GM19455 (cell line): Measurements from ENCODE around the gene PNPLA7.

Experiments
- ATAC-seq: cut with Tn5 transposase; IDR thresholded peaks from one replicate; pipeline ENCODE4 v1.9.1; 2021; ENCODE audit not compliant: unreplicated experiment

PNPLA7 gene

GRCh38 chr9:137462986-137463930 is 86.9 kb downstream of the PNPLA7 start:
- no peak for ATAC-seq

GRCh38 chr9:137462396-137462985 is 87.7 kb downstream of the PNPLA7 start:
- no peak for ATAC-seq

- no peak for ATAC-seq
Measured at GRCh38 chr9:137461663-137462395, 88.4 kb downstream of the PNPLA7 start.

GRCh38 chr9:137461316-137461662 is 88.9 kb downstream of the PNPLA7 start:
- no peak for ATAC-seq

DNA sequence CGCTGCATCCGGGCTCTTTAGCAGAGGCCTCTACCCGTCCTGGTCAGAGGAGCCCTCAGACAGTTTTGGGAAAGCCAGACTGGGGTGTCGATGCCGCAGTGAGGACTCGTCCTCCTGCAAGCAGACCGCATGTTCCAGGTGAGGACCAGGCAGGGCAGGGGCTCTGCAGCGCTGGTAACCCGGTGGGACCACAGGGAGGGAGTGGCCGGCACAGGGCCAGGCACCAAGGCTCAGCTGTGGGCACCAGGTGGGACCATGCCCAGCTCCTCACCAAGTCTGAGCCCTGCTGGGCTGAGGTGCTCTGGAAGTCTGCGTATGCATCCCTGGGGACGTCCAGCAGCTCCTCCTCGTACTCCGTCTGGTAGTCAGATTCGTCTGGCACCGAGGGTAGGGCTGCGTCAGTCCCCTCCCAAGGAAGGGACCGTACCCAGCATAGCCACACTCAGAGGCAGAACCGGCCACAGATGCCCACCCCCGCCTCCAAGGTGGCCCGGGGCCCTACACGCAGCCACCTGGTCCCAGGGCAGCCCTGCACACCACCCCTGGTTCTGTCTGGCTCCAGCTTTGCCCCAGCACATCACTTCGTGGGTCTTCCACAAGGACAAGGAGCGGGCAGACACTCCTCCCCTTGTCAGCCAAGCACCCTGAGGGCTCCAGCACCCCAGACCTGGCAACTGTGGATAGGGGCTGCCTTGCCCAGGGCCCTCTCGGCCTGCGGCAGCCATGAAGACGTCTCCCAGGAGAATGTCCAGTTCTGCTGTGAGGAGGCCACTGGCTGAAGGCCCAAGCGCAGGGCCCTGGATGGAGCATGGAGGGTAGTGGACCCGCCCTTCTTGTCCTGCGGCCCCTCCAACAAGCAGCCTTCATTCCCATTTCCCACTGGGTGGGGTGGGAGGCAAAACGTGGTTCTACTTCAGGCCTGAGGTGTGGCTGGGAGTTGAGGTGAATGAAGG is 89.6 kb downstream of the PNPLA7 start:
- ATAC-seq, result no peak

DNA sequence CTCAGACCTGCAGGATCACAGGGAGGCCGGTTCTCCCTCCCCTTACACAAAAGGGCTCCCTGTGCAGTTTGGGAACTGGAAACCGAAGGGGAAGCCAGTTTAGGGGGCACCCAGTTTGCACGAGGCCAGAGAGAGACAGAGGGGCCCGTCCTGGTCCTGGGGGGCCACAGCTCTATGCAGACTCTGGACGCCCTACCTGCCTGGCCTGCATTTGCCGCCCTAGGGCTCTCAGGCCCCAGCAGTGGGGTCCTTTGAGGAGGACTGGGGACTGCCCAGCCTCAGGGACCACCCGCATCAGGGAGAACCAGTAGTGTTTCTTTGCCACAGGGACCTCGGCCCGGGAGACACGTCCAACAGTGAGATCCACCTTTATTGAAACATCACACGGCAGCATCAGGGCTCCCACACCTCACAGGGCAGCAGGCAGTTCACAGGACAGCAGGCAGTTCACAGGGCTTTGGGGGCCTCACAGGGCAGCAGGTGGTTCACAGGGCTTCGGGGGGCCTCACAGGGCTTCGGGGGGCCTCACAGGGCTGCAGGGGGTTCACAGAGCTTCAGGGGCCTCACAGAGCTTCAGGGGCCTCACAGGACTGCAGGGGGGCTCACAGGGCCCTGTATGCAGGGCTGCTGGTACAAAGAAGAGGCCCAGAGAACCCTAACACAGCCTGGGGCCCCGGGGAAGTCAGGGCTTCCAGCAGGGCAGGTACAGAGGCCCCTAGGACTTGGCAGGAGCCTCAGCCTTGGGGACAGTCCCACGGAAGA is 90.4 kb downstream of the PNPLA7 start:
- no peak for ATAC-seq

GRCh38 chr9:137459152-137459600 is 91.0 kb downstream of the PNPLA7 start, which contains the start of gene NSMF:
Gene NSMF, minus strand, starts transcription at chr9:137459334. Its CDS starts 232 bp downstream, at chr9:137459102.
- ATAC-seq, result peak; percentile 63

DNA sequence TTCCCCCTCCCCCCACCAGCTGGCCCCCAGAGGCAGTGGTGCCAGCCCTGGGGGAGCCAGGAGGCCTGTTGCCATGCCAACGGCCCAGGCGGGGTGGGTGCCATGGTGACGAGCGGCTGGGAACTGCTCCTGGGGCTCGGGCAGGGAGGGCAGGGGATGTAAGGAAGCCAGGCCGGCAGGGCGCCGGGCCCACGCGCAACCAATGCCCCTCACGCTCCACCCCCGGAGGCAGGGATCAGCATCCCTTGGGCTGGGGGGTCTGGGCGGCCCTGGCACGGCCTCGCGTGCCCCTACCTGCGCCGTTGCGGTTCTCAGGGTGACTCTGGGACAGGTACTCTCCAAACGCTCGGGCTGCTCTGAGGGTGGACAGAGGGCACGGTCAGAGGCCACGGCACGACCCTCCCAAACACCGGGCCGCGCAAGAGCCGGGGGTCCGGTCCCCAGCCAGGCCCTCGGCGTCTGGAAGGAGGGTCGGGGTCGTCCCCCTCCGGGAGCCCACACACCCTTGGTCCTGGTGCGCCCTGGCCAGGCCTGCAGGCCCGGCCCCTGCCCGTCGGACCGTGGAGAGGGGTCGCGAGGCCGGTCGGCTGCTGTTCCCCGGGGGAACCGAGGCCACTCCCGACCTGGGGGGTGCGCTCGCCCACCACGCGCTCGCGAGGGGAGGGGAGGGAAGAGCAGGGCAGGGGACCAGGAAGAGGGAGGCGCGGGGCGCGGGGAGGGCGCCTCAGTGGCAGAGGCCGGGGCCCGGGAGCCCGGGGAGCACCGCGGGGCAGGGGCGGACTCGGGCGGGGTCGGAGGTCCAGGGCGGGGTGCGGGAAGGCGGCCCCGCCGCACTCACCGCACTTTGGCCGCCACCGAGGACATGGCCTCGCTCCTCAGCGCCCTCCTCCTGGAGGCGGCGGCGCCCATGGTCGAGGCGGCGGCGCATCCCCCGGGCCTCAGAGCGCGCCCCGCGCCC is 91.7 kb downstream of the PNPLA7 start:
- ATAC-seq, result peak; percentile 22

DNA sequence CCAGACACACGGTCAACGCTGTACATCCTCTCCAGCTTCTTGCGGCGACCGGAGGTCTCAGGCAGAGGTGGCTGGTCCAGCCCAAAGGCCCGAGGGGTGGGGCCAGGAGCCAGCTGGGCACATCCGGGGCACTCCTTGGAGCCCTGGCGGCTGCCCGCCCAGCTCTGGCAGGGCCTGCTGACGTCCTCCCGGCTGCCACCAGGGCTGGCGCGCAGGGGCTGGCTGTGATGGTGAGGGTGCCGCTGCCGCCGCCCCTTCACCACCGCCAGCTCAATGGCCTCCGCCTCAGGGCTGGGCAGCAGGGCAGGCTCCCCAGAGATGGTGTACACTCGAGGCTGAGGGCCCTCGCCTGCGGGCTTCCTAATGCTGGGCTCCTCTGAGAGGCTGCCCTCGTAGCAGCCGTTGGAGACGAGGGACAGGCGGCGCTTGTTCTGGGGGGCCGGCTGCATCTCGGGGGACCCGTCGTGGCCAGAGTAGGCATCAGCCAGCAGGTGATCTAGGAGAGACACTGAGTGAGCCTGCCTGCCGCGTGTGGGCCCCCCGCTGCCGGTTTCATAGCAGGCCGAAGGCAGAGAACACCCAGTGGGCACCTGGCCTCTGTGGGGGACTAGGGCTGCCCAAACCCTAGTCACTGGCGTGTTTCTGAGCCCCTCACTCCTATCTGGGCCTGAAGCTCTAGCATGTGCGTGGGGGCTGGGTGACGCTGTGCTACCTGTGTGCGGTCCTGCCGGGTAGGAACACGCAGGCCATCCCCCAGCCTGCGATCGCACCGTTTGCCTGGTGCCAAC is 92.6 kb downstream of the PNPLA7 start:
- ATAC-seq, result no peak

DNA sequence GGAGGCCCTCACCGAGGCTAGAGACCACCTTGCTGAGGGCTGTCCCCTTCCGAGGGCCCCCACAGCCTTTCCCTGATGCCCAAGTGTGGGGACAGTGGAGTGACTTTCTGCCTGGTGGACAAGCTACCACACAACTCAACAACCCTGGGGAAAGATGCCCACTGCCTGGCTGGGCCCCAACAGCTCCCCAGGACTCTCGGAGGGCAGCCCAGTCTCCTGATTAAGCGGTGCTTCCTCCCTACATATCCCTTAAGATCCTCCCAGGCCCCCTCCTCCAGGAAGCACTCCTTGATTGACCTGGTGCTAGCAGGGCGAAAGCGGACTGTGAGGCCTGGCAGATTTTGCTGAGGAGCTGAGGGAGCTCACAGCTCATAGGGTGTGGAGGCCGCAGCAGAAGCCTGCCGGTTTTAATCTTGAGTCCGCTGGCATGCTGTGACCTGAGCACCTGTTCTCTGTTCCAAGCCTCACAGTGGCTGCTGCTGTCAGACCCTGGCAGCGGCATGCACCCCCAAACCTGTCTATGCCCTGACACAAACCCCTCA is 93.3 kb downstream of the PNPLA7 start:
- ATAC-seq, result no peak

DNA sequence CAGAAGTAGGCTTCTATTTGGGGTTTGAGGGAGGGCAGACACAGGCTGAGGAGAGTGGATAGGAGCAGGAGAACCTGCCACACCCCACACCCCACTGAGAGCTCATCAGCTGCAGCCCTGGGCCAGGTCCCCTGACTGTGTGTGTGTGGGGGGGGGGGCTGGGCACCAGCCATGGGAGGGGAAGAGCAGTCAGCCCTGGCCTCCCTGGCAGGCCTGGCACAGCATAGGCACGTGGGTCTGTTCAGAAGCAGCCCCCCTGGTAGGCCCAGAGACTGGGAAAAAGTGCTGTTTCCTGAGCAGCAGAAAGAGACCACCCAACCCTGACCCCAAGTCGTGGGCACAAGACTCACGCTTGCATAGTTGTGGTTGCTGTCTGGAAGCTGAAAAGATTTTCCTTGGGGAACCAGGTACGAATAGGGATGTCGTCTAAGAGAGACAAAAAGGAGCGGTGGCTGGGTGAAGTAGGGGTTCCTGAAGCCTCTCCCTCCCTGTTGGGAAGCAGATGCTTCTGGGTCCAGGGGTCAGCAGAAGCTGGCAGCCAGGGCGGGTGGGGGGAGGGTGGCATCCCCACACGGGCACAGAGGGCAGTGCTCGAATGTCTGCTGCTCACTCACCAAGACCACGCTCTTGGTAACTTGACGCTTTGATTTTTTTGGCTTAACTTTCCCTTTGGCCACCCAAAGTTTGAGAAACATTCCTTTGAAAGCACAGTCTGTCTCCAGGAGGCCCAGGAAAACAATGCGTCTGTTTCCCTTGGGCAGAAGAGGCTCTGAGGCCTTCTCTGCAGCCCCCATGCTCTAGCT is 93.9 kb downstream of the PNPLA7 start:
- no peak for ATAC-seq

- no peak for ATAC-seq
Measured at GRCh38 chr9:137455359-137455991, 94.7 kb downstream of the PNPLA7 start.

- no peak for ATAC-seq
Measured at GRCh38 chr9:137454597-137455358, 95.4 kb downstream of the PNPLA7 start.

DNA sequence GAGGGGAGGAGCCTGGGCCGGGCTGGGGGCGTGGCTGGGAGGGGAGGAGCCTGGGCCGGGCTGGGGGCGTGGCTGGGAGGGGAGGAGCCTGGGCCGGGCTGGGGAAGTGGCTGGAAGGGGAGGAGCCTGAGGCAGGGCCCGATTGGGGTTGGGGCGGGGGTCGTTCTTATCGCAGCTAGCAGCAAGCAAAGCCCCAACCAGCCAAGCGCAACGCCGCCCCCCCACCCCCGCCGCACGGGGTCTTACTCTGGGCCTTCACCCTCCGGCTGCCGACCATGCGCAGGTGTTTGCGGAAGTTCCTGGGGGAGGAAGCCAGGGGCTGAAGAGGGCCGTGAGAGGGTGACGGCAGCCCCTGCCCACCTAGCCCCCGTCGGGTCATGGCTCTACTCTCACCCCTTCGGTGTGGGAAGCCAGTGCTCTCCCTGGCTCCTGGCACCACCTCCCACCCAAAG is 96.0 kb downstream of the PNPLA7 start:
- no peak for ATAC-seq

- no peak for ATAC-seq
Measured at GRCh38 chr9:137453643-137454081, 96.5 kb downstream of the PNPLA7 start.
